Hepatocyte (in vitro differentiated cells): Measurements from ENCODE around the gene AUTS2. TPM values are rescaled to one million over a fixed set of nuclear protein-coding genes. Genes with fewer than 3 reads are reported as not detected.

Source experiments
- DNase-seq: peaks from one replicate; pipeline ENCODE4 v3.0.0-alpha.2; 2016; ENCODE audit warnings: low spot score
- H2AFZ ChIP-seq: fragments of 200-600 bp; sonication (generic); 2 replicates; pipeline ENCODE4 v1.6.0; 2016; ENCODE audit warnings: antibody characterized with exemption, mild to moderate bottlenecking
- H3K27ac ChIP-seq: fragments of 200-600 bp; sonication (generic); 2 replicates; pipeline ENCODE4 v1.5.1; 2016; ENCODE audit warnings: mild to moderate bottlenecking
- H3K27me3 ChIP-seq: fragments of 200-600 bp; sonication (generic); 2 replicates; pipeline ENCODE4 v1.6.1; 2016
- H3K36me3 ChIP-seq: fragments of 200-600 bp; sonication (generic); replicated peaks from 2 replicates; pipeline ENCODE4 v1.5.1; 2016; ENCODE audit warnings: low read depth; ENCODE audit not compliant: insufficient read depth
- H3K4me1 ChIP-seq: fragments of 200-600 bp; sonication (generic); 2 replicates; pipeline ENCODE4 v1.5.1; 2016; ENCODE audit warnings: mild to moderate bottlenecking, moderate library complexity; ENCODE audit not compliant: insufficient read depth
- H3K4me2 ChIP-seq: fragments of 200-600 bp; sonication (generic); 2 replicates; pipeline ENCODE4 v1.6.0; 2016
- H3K4me3 ChIP-seq: fragments of 200-600 bp; sonication (generic); 2 replicates; pipeline ENCODE4 v1.5.1; 2016; ENCODE audit warnings: mild to moderate bottlenecking
- H3K79me2 ChIP-seq: fragments of 200-600 bp; sonication (generic); 2 replicates; pipeline ENCODE4 v1.6.0; 2017; ENCODE audit warnings: mild to moderate bottlenecking
- H3K9me2 ChIP-seq: fragments of 200-600 bp; sonication (generic); replicated peaks from 2 replicates; pipeline ENCODE4 v1.6.0; 2017; ENCODE audit warnings: mild to moderate bottlenecking; ENCODE audit not compliant: insufficient read depth
- H3K9me3 ChIP-seq: fragments of 200-600 bp; sonication (generic); 2 replicates; pipeline ENCODE4 v1.5.1; 2016; ENCODE audit warnings: low read depth, mild to moderate bottlenecking
- H4K20me1 ChIP-seq: fragments of 200-600 bp; sonication (generic); 2 replicates; pipeline ENCODE4 v1.6.0; 2016; ENCODE audit warnings: mild to moderate bottlenecking; ENCODE audit not compliant: insufficient read depth, poor library complexity, severe bottlenecking
- CTCF ChIP-seq: fragments of 200-600 bp; sonication (generic); IDR thresholded peaks from 2 replicates; pipeline ENCODE4 v1.5.1; 2016; ENCODE audit warnings: antibody characterized with exemption, mild to moderate bottlenecking; ENCODE audit not compliant: poor library complexity
- EZH2 ChIP-seq: fragments of 200-600 bp; sonication (generic); IDR thresholded peaks from 2 replicates; pipeline ENCODE4 v1.6.1; 2016; ENCODE audit warnings: antibody characterized with exemption, mild to moderate bottlenecking, borderline replicate concordance
- EZH2phosphoT487 ChIP-seq: fragments of 200-600 bp; sonication (generic); IDR thresholded peaks from one replicate; pipeline ENCODE4 v1.6.1; 2018; ENCODE audit warnings: antibody characterized with exemption, mild to moderate bottlenecking, low read depth, moderate library complexity; ENCODE audit not compliant: unreplicated experiment, severe bottlenecking
- WGBS: methylation state at CpG from one replicate; pipeline ENCODE4 v1.1.6; 2016; ENCODE audit warnings: low lambda C conversion rate; ENCODE audit errors: missing lambda C conversion rate; 5-methylcytosine and 5-hydroxymethylcytosine counted together
- polyA plus RNA-seq: library from polyadenylated mRNA; unstranded; fragments of >200 nt; fragmentation: Nextera tagmentation; extraction: Ambion mirVana; gene quantifications from 2 replicates; pipeline ENCODE4 v1.2.1, GENCODE V29; 2016
- total RNA-seq: library from RNA; depleted of rRNA; stranded (reverse); fragments of >200 nt; gene quantifications from 2 replicates; pipeline ENCODE4 v1.2.3, GENCODE V29; 2014

The AUTS2 gene
- total and polyA plus RNA-seq, 2 experiments from 2014 or later = 34.4 to 40.9 TPM

GRCh38 chr7:70239918-70240317 lies 641.6 kb downstream of the AUTS2 start:
- H3K27ac ChIP-seq = no peak overlapping the region
- no peak overlapping the region for H3K4me3 ChIP-seq
- no peaks in the 10 kb centered on the region for H4K20me1 ChIP-seq
- WGBS = 91% methylated on average over 3 of the region's 3 CpGs
- DNase-seq = no peak
- no peaks in the 10 kb centered on the region for H3K79me2 ChIP-seq
- no peak overlapping the region for H3K4me2 ChIP-seq
- H3K4me1 ChIP-seq = no peaks in the 10 kb centered on the region
- no peaks in the 10 kb centered on the region for H3K27me3 ChIP-seq
- H2AFZ ChIP-seq = no peak overlapping the region
- H3K36me3 ChIP-seq = no peaks in the 10 kb centered on the region
- no peaks in the 10 kb centered on the region for H3K9me2 ChIP-seq
- no peaks in the 10 kb centered on the region for H3K9me3 ChIP-seq
- TF ChIP-seq CTCF (no peak), EZH2 (no peak), EZH2phosphoT487 (no peak)

DNA sequence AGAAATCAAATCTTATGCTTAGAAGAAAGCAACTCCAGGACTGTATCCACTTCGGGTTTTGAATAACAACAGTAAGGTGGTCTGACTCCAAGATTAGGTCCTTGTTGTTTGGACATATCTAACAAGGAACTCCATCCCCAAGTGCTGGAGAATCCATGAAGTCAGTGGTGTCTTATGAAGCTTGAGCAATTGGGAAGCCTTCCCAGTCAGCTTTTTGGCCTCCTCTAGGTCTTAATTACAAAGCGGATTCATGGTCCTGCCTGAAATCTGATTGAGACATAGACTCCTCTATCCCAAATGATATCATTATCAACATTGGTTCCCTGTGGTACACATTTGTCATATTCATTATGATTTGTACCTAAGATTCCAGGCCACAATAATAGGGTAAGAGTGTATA lies 642.6 kb downstream of the AUTS2 start:
- TF ChIP-seq CTCF (no peak), EZH2phosphoT487 (no peak), EZH2 (no peak)
- Histone ChIP-seq H3K36me3 (no peaks in the 10 kb centered on the region), H3K27me3 (no peaks in the 10 kb centered on the region), H3K4me3 (no peak overlapping the region), H3K9me2 (no peaks in the 10 kb centered on the region), H3K4me1 (no peaks in the 10 kb centered on the region), H2AFZ (no peak overlapping the region), H3K4me2 (no peak overlapping the region), H4K20me1 (no peaks in the 10 kb centered on the region), H3K79me2 (no peaks in the 10 kb centered on the region), H3K9me3 (no peaks in the 10 kb centered on the region), H3K27ac (no peak overlapping the region)
- DNase-seq = no peak
- WGBS = 91% methylated on average over 2 of the region's 2 CpGs

GRCh38 chr7:70241536-70242175 lies 643.4 kb downstream of the AUTS2 start:
- no peaks in the 10 kb centered on the region for H3K9me2 ChIP-seq
- no peak for DNase-seq
- 80% methylated on average over 2 of the region's 2 CpGs for WGBS
- H3K27ac ChIP-seq = no peak overlapping the region
- no peak overlapping the region for H2AFZ ChIP-seq
- H3K9me3 ChIP-seq = no peaks in the 10 kb centered on the region
- no peaks in the 10 kb centered on the region for H3K79me2 ChIP-seq
- no peaks in the 10 kb centered on the region for H4K20me1 ChIP-seq
- no peaks in the 10 kb centered on the region for H3K27me3 ChIP-seq
- TF ChIP-seq CTCF = no peak
- no peak for TF ChIP-seq EZH2phosphoT487
- no peak for TF ChIP-seq EZH2
- H3K4me1 ChIP-seq = no peaks in the 10 kb centered on the region
- H3K4me2 ChIP-seq = no peak overlapping the region
- no peaks in the 10 kb centered on the region for H3K36me3 ChIP-seq
- H3K4me3 ChIP-seq = no peak overlapping the region
